Sigmoid colon (tissue), 7 donors: Measurements from ENCODE around the gene SARM1. TPM values are rescaled to one million over a fixed set of nuclear protein-coding genes. Genes with fewer than 3 reads are reported as not detected.

ENCODE experiments used
- DNase-seq: peaks from one replicate; pipeline ENCODE4 v3.0.0-alpha.2; 2019
- H3K27ac ChIP-seq, 4 donors: fragments of 200-600 bp; sonication (generic); one replicate each; pipeline ENCODE4 v1.5.1; 2016 to 2019; ENCODE audit warnings: mild to moderate bottlenecking in 1 of 4
- H3K27me3 ChIP-seq, 3 donors: fragments of 200-600 bp; sonication (generic); one replicate each; pipeline ENCODE4 v1.5.1; 2019; ENCODE audit warnings: mild to moderate bottlenecking in 1 of 3
- H3K36me3 ChIP-seq, 4 donors: fragments of 200-600 bp; sonication (generic); one replicate each; pipeline ENCODE4 v1.5.1; 2016 to 2019
- H3K4me1 ChIP-seq, 4 donors: fragments of 200-600 bp; sonication (generic); one replicate each; pipeline ENCODE4 v1.5.1; 2017 to 2019
- H3K4me3 ChIP-seq, 4 donors: fragments of 200-600 bp; sonication (generic); one replicate each; pipeline ENCODE4 v1.5.1; 2017 to 2019; ENCODE audit warnings: mild to moderate bottlenecking in 2 of 4, moderate library complexity in 1 of 4
- H3K9me3 ChIP-seq, 4 donors: fragments of 200-600 bp in 3 of 4; sonication (generic) in 3 of 4; one replicate each; pipeline versions ENCODE4 v1.5.1 to v1.6.1; 2013 to 2019
- EP300 ChIP-seq, 4 donors: sonication (generic); formaldehyde crosslinking; IDR thresholded peaks; one replicate each; pipeline ENCODE4 v1.6.1; 2017; ENCODE audit warnings: antibody characterized with exemption in 4 of 4
- POLR2A ChIP-seq, 2 donors: fragments of 450-650 bp; IDR thresholded peaks; one replicate each; pipeline ENCODE4 v1.6.1; 2016; ENCODE audit warnings: antibody characterized with exemption in 2 of 2, mild to moderate bottlenecking in 2 of 2, moderate library complexity in 2 of 2
- POLR2AphosphoS5 ChIP-seq, 4 donors: sonication (generic); formaldehyde crosslinking; IDR thresholded peaks; one replicate each; pipeline ENCODE4 v1.6.1; 2017; ENCODE audit warnings: antibody characterized with exemption in 4 of 4
- WGBS, 2 donors: extraction: QIAGEN DNeasy Blood & Tissue Kit; methylation state at CpG; one replicate each; pipeline ENCODE4 v1.1.7; 2013; 5-methylcytosine and 5-hydroxymethylcytosine counted together
- intact Hi-C: fragments of 100-400 bp; cut with DNase I; formaldehyde crosslinking; loops from one replicate; pipeline ENCODE4 v1.15.1; 2023
- polyA plus RNA-seq, 3 donors: library from polyadenylated mRNA; stranded (reverse); fragments of 200-250 nt; gene quantifications; one replicate each; pipeline ENCODE4 v1.2.3, GENCODE V29; 2013
- total RNA-seq, 4 donors: library from RNA; depleted of rRNA; stranded (reverse); fragments of >200 nt; gene quantifications; one replicate each; pipeline ENCODE4 v1.1.0, GENCODE V29; 2016
- TF ChIP-seq, protein P1 (sequence below), 4 experiments: fragments of 450-650 bp in 3 of 4; fragments of 200-600 bp in 1 of 4; IDR thresholded peaks; one replicate each; pipeline ENCODE4 v1.5.1; 2016 to 2019; ENCODE audit warnings: antibody characterized with exemption in 4 of 4, mild to moderate bottlenecking in 3 of 4, moderate library complexity in 2 of 4
- donor health status: healthy with polysubstance abuse.
- donor health status: Bipolar disorder and iron deficiency.
- donor health status: healthy.

The SARM1 gene
- total and polyA plus RNA-seq, 7 donors, result 3.5 to 13.3 (median 8.6) TPM

DNA sequence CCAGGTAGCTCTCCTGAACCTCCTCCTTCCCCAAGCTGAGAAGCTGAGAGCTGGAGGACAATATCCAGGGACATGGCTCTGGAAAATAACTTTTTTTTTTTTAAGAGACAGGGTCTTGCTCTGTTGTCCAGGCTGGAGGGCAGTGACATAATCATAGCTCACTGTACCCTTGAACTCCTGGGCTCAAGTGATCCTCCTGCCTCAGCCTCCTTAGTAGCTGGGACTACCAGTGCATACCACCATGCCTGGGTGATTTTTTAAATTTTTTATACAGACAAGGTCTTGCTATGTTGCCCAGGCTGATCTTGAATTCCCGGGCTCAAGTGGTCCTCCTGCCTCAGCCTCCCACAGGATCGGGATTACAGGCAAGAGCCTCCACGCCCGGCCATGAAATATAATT, 28.3 kb downstream of the SARM1 start:
- Histone ChIP-seq H3K27ac (no peak overlapping the region), H3K9me3 (no peaks in the 10 kb centered on the region), H3K4me3 (no peak overlapping the region), H3K36me3 (peaks cover 0 to 50% (median 16%) of the 10 kb centered on the region in 4 donors), H3K4me1 (peaks cover 0 to 2% (median 1%) of the 10 kb centered on the region in 4 donors), H3K27me3 (no peaks in the 10 kb centered on the region)
- intact Hi-C loops, result no loop called here
- 93 to 96% methylated on average over 4 of the region's 4 CpGs for WGBS, 2 donors
- DNase-seq, result no peak
- TF ChIP-seq POLR2AphosphoS5 (IDR thresholded peaks at IDR 0.05) (no peak), POLR2A (IDR thresholded peaks at IDR 0.05) (no peak), EP300 (IDR thresholded peaks at IDR 0.05) (no peak)
- TF ChIP-seq, protein P1, sequence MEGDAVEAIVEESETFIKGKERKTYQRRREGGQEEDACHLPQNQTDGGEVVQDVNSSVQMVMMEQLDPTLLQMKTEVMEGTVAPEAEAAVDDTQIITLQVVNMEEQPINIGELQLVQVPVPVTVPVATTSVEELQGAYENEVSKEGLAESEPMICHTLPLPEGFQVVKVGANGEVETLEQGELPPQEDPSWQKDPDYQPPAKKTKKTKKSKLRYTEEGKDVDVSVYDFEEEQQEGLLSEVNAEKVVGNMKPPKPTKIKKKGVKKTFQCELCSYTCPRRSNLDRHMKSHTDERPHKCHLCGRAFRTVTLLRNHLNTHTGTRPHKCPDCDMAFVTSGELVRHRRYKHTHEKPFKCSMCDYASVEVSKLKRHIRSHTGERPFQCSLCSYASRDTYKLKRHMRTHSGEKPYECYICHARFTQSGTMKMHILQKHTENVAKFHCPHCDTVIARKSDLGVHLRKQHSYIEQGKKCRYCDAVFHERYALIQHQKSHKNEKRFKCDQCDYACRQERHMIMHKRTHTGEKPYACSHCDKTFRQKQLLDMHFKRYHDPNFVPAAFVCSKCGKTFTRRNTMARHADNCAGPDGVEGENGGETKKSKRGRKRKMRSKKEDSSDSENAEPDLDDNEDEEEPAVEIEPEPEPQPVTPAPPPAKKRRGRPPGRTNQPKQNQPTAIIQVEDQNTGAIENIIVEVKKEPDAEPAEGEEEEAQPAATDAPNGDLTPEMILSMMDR (IDR thresholded peaks at IDR 0.05), result no peak

- 43 to 53% methylated on average over 3 of the region's 3 CpGs for WGBS, 2 donors
- Histone ChIP-seq H3K4me3 (no peak overlapping the region), H3K9me3 (no peaks in the 10 kb centered on the region), H3K27me3 (no peaks in the 10 kb centered on the region), H3K27ac (no peak overlapping the region), H3K4me1 (peaks cover 0 to 21% (median 19%) of the 10 kb centered on the region in 4 donors), H3K36me3 (peaks cover 0 to 29% (median 3%) of the 10 kb centered on the region in 4 donors)
- no peak for DNase-seq
- TF ChIP-seq, protein P1 (IDR thresholded peaks at IDR 0.05), result no peak
- TF ChIP-seq EP300 (IDR thresholded peaks at IDR 0.05) (no peak), POLR2A (IDR thresholded peaks at IDR 0.05) (no peak), POLR2AphosphoS5 (IDR thresholded peaks at IDR 0.05) (no peak)
- intact Hi-C loops, result no loop called here
Observed at GRCh38 chr17:28402224-28402630, 30.7 kb downstream of the SARM1 start.

- no peak overlapping the region for H3K27ac ChIP-seq
- no peak overlapping the region for H3K4me3 ChIP-seq
- H3K9me3 ChIP-seq, result no peaks in the 10 kb centered on the region
- no peak for DNase-seq
- no peaks in the 10 kb centered on the region for H3K27me3 ChIP-seq
- peaks cover 0 to 21% (median 19%) of the 10 kb centered on the region in 4 donors for H3K4me1 ChIP-seq
- TF ChIP-seq, protein P1 (IDR thresholded peaks at IDR 0.05), result no peak
- TF ChIP-seq POLR2AphosphoS5 (IDR thresholded peaks at IDR 0.05), result no peak
- TF ChIP-seq POLR2A (IDR thresholded peaks at IDR 0.05), result no peak
- WGBS, 2 donors, result 91 to 94% methylated on average over 6 of the region's 6 CpGs
- H3K36me3 ChIP-seq, result peaks cover 0 to 25% (median 3%) of the 10 kb centered on the region in 4 donors
- intact Hi-C loops, result no loop called here
Observed at GRCh38 chr17:28402844-28403243, 31.4 kb downstream of the SARM1 start.

DNA sequence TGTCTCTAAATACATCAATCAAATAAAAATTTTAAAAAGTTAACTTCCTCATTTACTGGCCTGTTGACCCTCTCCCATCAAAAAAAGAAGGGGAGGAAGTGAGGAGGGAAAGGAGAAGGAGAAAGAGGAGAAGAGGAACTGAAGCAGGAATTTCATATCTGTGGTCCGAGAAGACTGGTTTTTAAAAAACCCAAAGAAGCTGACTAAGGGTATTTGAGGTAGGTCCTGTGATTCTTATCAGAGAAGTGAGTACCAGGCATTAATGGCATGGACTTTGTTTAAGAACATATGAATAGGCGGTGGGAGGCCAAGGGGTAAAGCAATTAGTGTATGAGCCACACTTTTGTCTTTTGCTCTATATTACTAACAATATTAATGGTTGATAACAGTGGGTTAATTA, 32.5 kb downstream of the SARM1 start:
- intact Hi-C loops, result no loop called here
- Histone ChIP-seq H3K27me3 (no peaks in the 10 kb centered on the region), H3K4me3 (no peak overlapping the region), H3K36me3 (peaks cover 0 to 15% (median 3%) of the 10 kb centered on the region in 4 donors), H3K9me3 (no peaks in the 10 kb centered on the region), H3K4me1 (peaks cover 0 to 21% (median 19%) of the 10 kb centered on the region in 4 donors), H3K27ac (no peak overlapping the region)
- DNase-seq, result no peak
- WGBS, 2 donors, result 83 to 87% methylated on average over 2 of the region's 2 CpGs
- TF ChIP-seq EP300 (IDR thresholded peaks at IDR 0.05) (no peak), POLR2AphosphoS5 (IDR thresholded peaks at IDR 0.05) (no peak), POLR2A (IDR thresholded peaks at IDR 0.05) (no peak)
- TF ChIP-seq, protein P1 (IDR thresholded peaks at IDR 0.05), result no peak

DNA sequence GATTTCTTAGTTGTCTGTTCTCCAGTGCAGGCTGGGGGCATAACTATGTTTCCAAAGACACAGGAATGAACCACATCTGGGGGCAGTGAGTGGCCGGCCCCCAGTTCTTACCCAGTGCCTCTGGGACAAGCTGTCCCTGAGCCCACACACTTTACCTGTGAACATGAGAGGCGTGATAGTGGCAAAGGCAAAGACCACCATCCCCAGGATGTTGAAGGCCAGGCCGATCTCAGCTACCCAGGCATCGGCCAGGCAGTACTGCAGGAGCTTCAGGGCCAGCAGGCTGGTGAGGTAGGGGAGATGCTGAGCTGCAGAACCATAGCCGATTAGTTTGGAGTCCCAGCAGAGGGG, 32.9 kb downstream of the SARM1 start:
- peaks cover 0 to 21% (median 19%) of the 10 kb centered on the region in 4 donors for H3K4me1 ChIP-seq
- WGBS, 2 donors, result 94 to 95% methylated on average over 5 of the region's 5 CpGs
- H3K27ac ChIP-seq, result no peak overlapping the region
- intact Hi-C loops, result no loop called here
- H3K4me3 ChIP-seq, result peak overlapping the region in 1 of 4 donors; percentile 84
- no peak for DNase-seq
- H3K36me3 ChIP-seq, result peaks cover 0 to 11% (median 3%) of the 10 kb centered on the region in 4 donors
- no peak for TF ChIP-seq POLR2A (IDR thresholded peaks at IDR 0.05)
- TF ChIP-seq EP300 (IDR thresholded peaks at IDR 0.05), result no peak
- TF ChIP-seq, protein P1 (IDR thresholded peaks at IDR 0.05), result no peak
- no peak for TF ChIP-seq POLR2AphosphoS5 (IDR thresholded peaks at IDR 0.05)
- no peaks in the 10 kb centered on the region for H3K27me3 ChIP-seq
- H3K9me3 ChIP-seq, result no peaks in the 10 kb centered on the region
